Activated naive CD4-positive, alpha-beta T cell treated with anti-CD3 and anti-CD28 coated beads, Interleukin-2, amount 50 U/mL, for 24 hours (primary cell): ENCODE measurements around the gene NXNL2.

Experiments used
- H3K27ac Mint-ChIP-seq: one replicate; pipeline ENCODE4 v1.8.0; 2021; ENCODE audit warnings: mild to moderate bottlenecking, mixed read lengths
- H3K27me3 Mint-ChIP-seq: one replicate; pipeline ENCODE4 v1.8.0; 2021; ENCODE audit warnings: mixed read lengths
- H3K36me3 Mint-ChIP-seq: one replicate; pipeline ENCODE4 v1.8.0; 2021; ENCODE audit warnings: mixed read lengths
- H3K4me1 Mint-ChIP-seq: one replicate; pipeline ENCODE4 v1.8.0; 2021; ENCODE audit warnings: mixed read lengths
- H3K4me3 Mint-ChIP-seq: one replicate; pipeline ENCODE4 v1.8.0; 2021; ENCODE audit warnings: mild to moderate bottlenecking, mixed read lengths
- H3K9me3 Mint-ChIP-seq: one replicate; pipeline ENCODE4 v1.8.0; 2021; ENCODE audit warnings: mixed read lengths

NXNL2 gene

DNA sequence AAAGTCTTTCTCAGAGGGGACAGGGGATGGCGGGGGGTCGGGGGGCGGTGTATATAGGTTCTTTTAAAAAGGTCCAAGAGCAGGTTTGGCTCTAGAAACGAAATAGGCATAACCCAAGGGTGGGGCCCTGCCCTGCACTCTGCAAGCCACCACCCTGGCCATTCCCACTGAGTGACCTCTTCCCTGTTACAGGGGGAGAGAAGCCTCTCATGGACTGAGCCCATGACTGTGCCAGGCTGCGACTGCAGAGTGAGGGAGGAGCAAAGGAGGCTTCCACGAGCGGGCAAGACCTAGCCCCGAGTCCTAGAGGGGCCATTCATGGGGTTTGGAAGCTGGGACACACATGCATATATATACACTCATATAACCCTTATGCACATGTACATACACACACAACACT is 10.1 kb upstream of the NXNL2 start:
- Mint-ChIP-seq H3K4me1 (no peaks in the 10 kb centered on the region), H3K27ac (no peak overlapping the region), H3K9me3 (no peaks in the 10 kb centered on the region), H3K27me3 (peaks cover 1% of the 10 kb centered on the region), H3K36me3 (no peaks in the 10 kb centered on the region), H3K4me3 (no peak overlapping the region)

GRCh38 chr9:88527618-88528017 is 7.4 kb upstream of the NXNL2 start:
- Mint-ChIP-seq H3K4me3 (no peak overlapping the region), H3K9me3 (no peaks in the 10 kb centered on the region), H3K27me3 (peaks cover 4% of the 10 kb centered on the region), H3K4me1 (no peaks in the 10 kb centered on the region), H3K36me3 (no peaks in the 10 kb centered on the region), H3K27ac (no peak overlapping the region)

- no peak overlapping the region for H3K4me3 Mint-ChIP-seq
- peaks cover 9% of the 10 kb centered on the region for H3K27me3 Mint-ChIP-seq
- H3K36me3 Mint-ChIP-seq, result no peaks in the 10 kb centered on the region
- no peaks in the 10 kb centered on the region for H3K9me3 Mint-ChIP-seq
- H3K4me1 Mint-ChIP-seq, result peaks cover 6% of the 10 kb centered on the region
- H3K27ac Mint-ChIP-seq, result no peak overlapping the region
Observed at GRCh38 chr9:88528080-88528790, 6.7 kb upstream of the NXNL2 start.

- peaks cover 14% of the 10 kb centered on the region for H3K4me1 Mint-ChIP-seq
- no peaks in the 10 kb centered on the region for H3K9me3 Mint-ChIP-seq
- no peak overlapping the region for H3K27ac Mint-ChIP-seq
- no peaks in the 10 kb centered on the region for H3K36me3 Mint-ChIP-seq
- H3K4me3 Mint-ChIP-seq, result no peak overlapping the region
- H3K27me3 Mint-ChIP-seq, result peaks cover 13% of the 10 kb centered on the region
Observed at GRCh38 chr9:88529496-88529895, 5.5 kb upstream of the NXNL2 start.

GRCh38 chr9:88530051-88530450 is 4.9 kb upstream of the NXNL2 start:
- H3K4me3 Mint-ChIP-seq, result no peak overlapping the region
- H3K36me3 Mint-ChIP-seq, result no peaks in the 10 kb centered on the region
- no peak overlapping the region for H3K27ac Mint-ChIP-seq
- H3K4me1 Mint-ChIP-seq, result peaks cover 14% of the 10 kb centered on the region
- H3K9me3 Mint-ChIP-seq, result no peaks in the 10 kb centered on the region
- H3K27me3 Mint-ChIP-seq, result peaks cover 13% of the 10 kb centered on the region

GRCh38 chr9:88531920-88532698 is 2.9 kb upstream of the NXNL2 start:
- Mint-ChIP-seq H3K4me3 (no peak overlapping the region), H3K4me1 (peaks cover 21% of the 10 kb centered on the region), H3K36me3 (no peaks in the 10 kb centered on the region), H3K27me3 (peaks cover 18% of the 10 kb centered on the region), H3K27ac (no peak overlapping the region), H3K9me3 (no peaks in the 10 kb centered on the region)

- peak overlapping the region; percentile 77 for H3K27ac Mint-ChIP-seq
- H3K27me3 Mint-ChIP-seq, result peaks cover 20% of the 10 kb centered on the region
- H3K4me3 Mint-ChIP-seq, result peak overlapping the region; percentile 56
- H3K36me3 Mint-ChIP-seq, result no peaks in the 10 kb centered on the region
- peaks cover 21% of the 10 kb centered on the region for H3K4me1 Mint-ChIP-seq
- H3K9me3 Mint-ChIP-seq, result no peaks in the 10 kb centered on the region
Observed at GRCh38 chr9:88533951-88534455, 975 bp upstream of the NXNL2 start.

GRCh38 chr9:88535226-88536022 is 446 bp downstream of the NXNL2 start:
- Mint-ChIP-seq H3K36me3 (no peaks in the 10 kb centered on the region), H3K4me3 (peak overlapping the region; percentile 66), H3K4me1 (peaks cover 21% of the 10 kb centered on the region), H3K27me3 (peaks cover 22% of the 10 kb centered on the region), H3K27ac (no peak overlapping the region), H3K9me3 (no peaks in the 10 kb centered on the region)

GRCh38 chr9:88536023-88536324 is 996 bp downstream of the NXNL2 start:
- H3K4me1 Mint-ChIP-seq, result peaks cover 21% of the 10 kb centered on the region
- H3K4me3 Mint-ChIP-seq, result peak overlapping the region; percentile 66
- peaks cover 22% of the 10 kb centered on the region for H3K27me3 Mint-ChIP-seq

GRCh38 chr9:88536951-88537760 is 2.2 kb downstream of the NXNL2 start:
- no peaks in the 10 kb centered on the region for H3K9me3 Mint-ChIP-seq
- no peak overlapping the region for H3K27ac Mint-ChIP-seq
- no peak overlapping the region for H3K4me3 Mint-ChIP-seq
- H3K36me3 Mint-ChIP-seq, result no peaks in the 10 kb centered on the region
- H3K27me3 Mint-ChIP-seq, result peaks cover 23% of the 10 kb centered on the region
- H3K4me1 Mint-ChIP-seq, result peaks cover 21% of the 10 kb centered on the region

More at GRCh38 chr9:88536023-88536324, 996 bp downstream of the NXNL2 start:
- H3K27ac Mint-ChIP-seq, result no peak overlapping the region
- H3K9me3 Mint-ChIP-seq, result no peaks in the 10 kb centered on the region
- no peaks in the 10 kb centered on the region for H3K36me3 Mint-ChIP-seq

- Mint-ChIP-seq H3K36me3 (no peaks in the 10 kb centered on the region), H3K9me3 (no peaks in the 10 kb centered on the region), H3K27me3 (peaks cover 25% of the 10 kb centered on the region), H3K4me3 (no peak overlapping the region), H3K27ac (no peak overlapping the region), H3K4me1 (peaks cover 20% of the 10 kb centered on the region)
Observed at GRCh38 chr9:88537761-88538091, 2.7 kb downstream of the NXNL2 start.

GRCh38 chr9:88538311-88539085 is 3.5 kb downstream of the NXNL2 start:
- Mint-ChIP-seq H3K9me3 (no peaks in the 10 kb centered on the region), H3K4me1 (peaks cover 13% of the 10 kb centered on the region), H3K27ac (no peak overlapping the region), H3K4me3 (no peak overlapping the region), H3K27me3 (peaks cover 19% of the 10 kb centered on the region), H3K36me3 (no peaks in the 10 kb centered on the region)

DNA sequence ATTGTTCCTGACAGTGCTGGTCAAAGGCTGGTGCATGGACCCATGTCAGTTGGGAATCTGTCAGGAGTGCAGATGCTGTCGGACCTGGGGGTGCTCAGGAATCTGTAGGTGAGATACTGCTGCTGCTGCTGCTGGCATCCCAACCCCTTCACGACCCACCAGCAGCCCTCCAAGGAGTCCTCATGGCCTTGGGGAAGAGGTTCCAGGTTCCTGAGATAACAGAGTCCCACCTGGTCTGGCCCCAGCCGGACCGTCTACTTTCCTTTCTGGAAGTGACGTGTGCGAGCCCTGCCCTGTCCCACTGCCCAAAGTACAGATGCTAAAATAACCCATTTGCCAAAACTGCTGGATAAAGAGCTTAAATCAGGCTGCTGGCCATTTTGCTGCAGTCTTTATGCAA is 4.3 kb downstream of the NXNL2 start:
- Mint-ChIP-seq H3K27ac (no peak overlapping the region), H3K9me3 (no peaks in the 10 kb centered on the region), H3K4me3 (no peak overlapping the region), H3K36me3 (no peaks in the 10 kb centered on the region), H3K27me3 (peaks cover 16% of the 10 kb centered on the region), H3K4me1 (peaks cover 7% of the 10 kb centered on the region)

DNA sequence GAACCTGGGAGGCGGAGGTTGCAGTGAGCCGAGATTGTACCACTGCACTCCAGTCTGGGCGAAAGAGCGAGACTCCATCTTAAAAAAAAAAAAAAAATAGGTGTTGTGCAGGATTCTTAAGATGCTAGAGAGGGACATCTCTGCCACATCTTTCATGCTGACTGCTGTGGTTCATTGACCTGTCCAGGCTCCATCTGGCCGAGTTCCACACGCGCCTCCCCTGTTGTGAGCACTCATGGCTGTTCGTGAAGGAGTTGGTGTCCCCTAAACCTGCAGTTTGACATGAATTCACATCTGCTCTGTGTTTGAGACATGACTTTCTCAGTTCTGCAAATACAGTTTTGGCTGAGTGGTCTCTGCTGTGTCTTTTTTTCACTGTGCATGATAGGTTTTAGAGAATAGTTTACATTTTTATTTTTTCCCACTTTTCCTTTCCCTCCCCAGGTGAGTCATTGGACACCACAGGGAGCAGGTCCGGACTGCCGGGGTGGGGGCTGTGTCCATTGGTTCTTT is 5.3 kb downstream of the NXNL2 start:
- no peaks in the 10 kb centered on the region for H3K36me3 Mint-ChIP-seq
- no peak overlapping the region for H3K4me3 Mint-ChIP-seq

More for the DNA sequence above, 5.3 kb downstream of the NXNL2 start:
- H3K27ac Mint-ChIP-seq, result no peak overlapping the region
- H3K27me3 Mint-ChIP-seq, result peaks cover 16% of the 10 kb centered on the region
- H3K4me1 Mint-ChIP-seq, result peaks cover 7% of the 10 kb centered on the region
- H3K9me3 Mint-ChIP-seq, result no peaks in the 10 kb centered on the region
